WTC11 (cell line): ENCODE results near the gene VARS2. TPM values are rescaled to one million over a fixed set of nuclear protein-coding genes. Genes with fewer than 3 reads are reported as not detected.

Experiments used
- ATF6 ChIP-seq: sonication (generic); formaldehyde crosslinking; IDR thresholded peaks from 2 replicates; pipeline ENCODE4 v1.8.1; 2023; ENCODE audit warnings: mild to moderate bottlenecking, missing genetic modification reagents
- CBFB ChIP-seq: sonication (generic); formaldehyde crosslinking; IDR thresholded peaks from 2 replicates; pipeline ENCODE4 v1.8.1; 2022; ENCODE audit warnings: mild to moderate bottlenecking, low read depth, missing genetic modification reagents
- CREB1 ChIP-seq: sonication (generic); formaldehyde crosslinking; IDR thresholded peaks from 2 replicates; pipeline ENCODE4 v1.8.0; 2023; ENCODE audit warnings: mild to moderate bottlenecking, missing genetic modification reagents
- CTCF ChIP-seq: fragments of 200-600 bp; IDR thresholded peaks from 2 replicates; pipeline ENCODE4 v1.8.0; 2022; ENCODE audit warnings: antibody characterized with exemption
- HMGA2 ChIP-seq: fragments of 250-450 bp; sonication (Bioruptor Pico); IDR thresholded peaks from 2 replicates; pipeline ENCODE4 v1.4.0; 2021; ENCODE audit warnings: mild to moderate bottlenecking, moderate library complexity
- IRF1 ChIP-seq: sonication (generic); formaldehyde crosslinking; IDR thresholded peaks from 2 replicates; pipeline ENCODE4 v1.8.0; 2023; ENCODE audit warnings: missing genetic modification reagents
- MAX ChIP-seq: sonication (generic); formaldehyde crosslinking; IDR thresholded peaks from 2 replicates; pipeline ENCODE4 v1.8.0; 2022; ENCODE audit warnings: mild to moderate bottlenecking, missing genetic modification reagents
- MYBL2 ChIP-seq: sonication (generic); formaldehyde crosslinking; IDR thresholded peaks from 2 replicates; pipeline ENCODE4 v1.8.1; 2023; ENCODE audit warnings: mild to moderate bottlenecking, moderate library complexity, missing genetic modification reagents
- NFE2L1 ChIP-seq: sonication (generic); formaldehyde crosslinking; IDR thresholded peaks from 2 replicates; pipeline ENCODE4 v1.8.1; 2023; ENCODE audit warnings: missing genetic modification reagents
- PRDM15 ChIP-seq: sonication (generic); formaldehyde crosslinking; IDR thresholded peaks from 2 replicates; pipeline ENCODE4 v1.8.0; 2022; ENCODE audit warnings: missing genetic modification reagents
- PREB ChIP-seq: sonication (generic); formaldehyde crosslinking; IDR thresholded peaks from 2 replicates; pipeline ENCODE4 v1.8.1; 2022; ENCODE audit warnings: mild to moderate bottlenecking, missing genetic modification reagents, moderate library complexity, borderline replicate concordance
- STAT6 ChIP-seq: sonication (generic); formaldehyde crosslinking; conservative IDR thresholded peaks from 2 replicates; pipeline ENCODE4 v1.8.1; 2023; ENCODE audit warnings: mild to moderate bottlenecking, low read depth, missing genetic modification reagents, moderate library complexity
- TEAD1 ChIP-seq: sonication (generic); formaldehyde crosslinking; IDR thresholded peaks from 2 replicates; pipeline ENCODE4 v1.8.0; 2022; ENCODE audit warnings: mild to moderate bottlenecking, missing genetic modification reagents
- USF1 ChIP-seq: sonication (generic); formaldehyde crosslinking; IDR thresholded peaks from 2 replicates; pipeline ENCODE4 v1.8.0; 2022; ENCODE audit warnings: mild to moderate bottlenecking, missing genetic modification reagents
- USF2 ChIP-seq: sonication (generic); formaldehyde crosslinking; IDR thresholded peaks from 2 replicates; pipeline ENCODE4 v1.8.1; 2023; ENCODE audit warnings: mild to moderate bottlenecking, missing genetic modification reagents, moderate library complexity
- ZNF138 ChIP-seq: sonication (generic); formaldehyde crosslinking; conservative IDR thresholded peaks from 2 replicates; pipeline ENCODE4 v1.8.1; 2022; ENCODE audit warnings: mild to moderate bottlenecking, moderate library complexity, missing genetic modification reagents
- ZNF263 ChIP-seq: sonication (generic); formaldehyde crosslinking; IDR thresholded peaks from 2 replicates; pipeline ENCODE4 v1.8.1; 2022; ENCODE audit warnings: low read depth, mild to moderate bottlenecking, moderate library complexity, missing genetic modification reagents
- ZNF416 ChIP-seq: fragments of 250-450 bp; sonication (Bioruptor Pico); IDR thresholded peaks from 2 replicates; pipeline ENCODE4 v1.9.0; 2021; ENCODE audit warnings: mild to moderate bottlenecking, inconsistent platforms
- ZNF423 ChIP-seq: fragments of 250-450 bp; sonication (Bioruptor Pico); IDR thresholded peaks from 2 replicates; pipeline ENCODE4 v2.1.2; 2022; ENCODE audit warnings: mild to moderate bottlenecking, moderate library complexity
- ZNF512 ChIP-seq: sonication (generic); formaldehyde crosslinking; IDR thresholded peaks from 2 replicates; pipeline ENCODE4 v1.8.1; 2022; ENCODE audit warnings: missing genetic modification reagents, borderline replicate concordance
- ZNF671 ChIP-seq: fragments of 250-450 bp; sonication (Bioruptor Pico); IDR thresholded peaks from 2 replicates; pipeline ENCODE4 v1.8.0; 2021; ENCODE audit warnings: mild to moderate bottlenecking
- total RNA-seq: library from RNA; stranded (reverse); gene quantifications from 3 replicates; pipeline ENCODE4 v1.2.3, GENCODE V29; 2021

VARS2 gene
- total RNA-seq, 1 experiment from 2014 or later: 65.6 TPM

- no peak for TF ChIP-seq ZNF671 (CRISPR knock-in tag)
- TF ChIP-seq ZNF138 (CRISPR knock-in tag): no peak
- no peak for TF ChIP-seq CREB1 (CRISPR knock-in tag)
- no peak for TF ChIP-seq STAT6
- peak; percentile 36; the same call in 1 of the 2 replicates for TF ChIP-seq CTCF
- no peak for TF ChIP-seq PREB
- TF ChIP-seq PRDM15 (CRISPR knock-in tag): no peak
- no peak for TF ChIP-seq IRF1 (CRISPR knock-in tag)
- TF ChIP-seq MAX (CRISPR knock-in tag): peak; percentile 41; the same call in 1 of the 2 replicates
- no peak for TF ChIP-seq ZNF416 (CRISPR knock-in tag)
- TF ChIP-seq TEAD1 (CRISPR knock-in tag): peak; percentile 81; the same call in 1 of the 2 replicates
- no peak for TF ChIP-seq MYBL2 (CRISPR knock-in tag)
- no peak for TF ChIP-seq ZNF423 (CRISPR knock-in tag)
- no peak for TF ChIP-seq ZNF263 (CRISPR knock-in tag)
- TF ChIP-seq ATF6 (CRISPR knock-in tag): no peak
- TF ChIP-seq NFE2L1 (CRISPR knock-in tag): no peak
- TF ChIP-seq USF2: peak; percentile 50
- no peak for TF ChIP-seq ZNF512
- no peak; the same call in 1 of the 2 replicates for TF ChIP-seq USF1 (CRISPR knock-in tag)
- TF ChIP-seq HMGA2: no peak
- no peak for TF ChIP-seq CBFB (CRISPR knock-in tag)
Measured at GRCh38 chr6:30942338-30943060, 28.5 kb downstream of the VARS2 start (continued).
